Psoas muscle (tissue), 8 donors: Measurements from ENCODE around the gene PTPRO. TPM values are rescaled to one million over a fixed set of nuclear protein-coding genes. Genes with fewer than 3 reads are reported as not detected.

Experiments
- ATAC-seq, 4 donors: fragments of 200-7000 bp; cut with Tn5 transposase; one replicate each; pipeline ENCODE4 v1.9.1; 2020; ENCODE audit warnings: moderate library complexity in 3 of 4, mild to moderate bottlenecking in 2 of 4
- DNase-seq, 2 donors: peaks; one replicate each; pipeline ENCODE4 v3.0.0-alpha.2; 2020
- H3K27ac ChIP-seq: fragments of 200-600 bp; one replicate; pipeline ENCODE4 v1.8.0; 2022
- H3K27me3 ChIP-seq, 3 donors: fragments of 200-600 bp in 1 of 3; one replicate each; pipeline versions ENCODE4 v1.6.1 to v1.8.0; 2013 to 2022; ENCODE audit warnings: low read length in 2 of 3, mild to moderate bottlenecking in 2 of 3, moderate library complexity in 1 of 3; ENCODE audit not compliant: insufficient read depth in 3 of 3
- H3K36me3 ChIP-seq, 2 donors: fragments of 200-600 bp in 1 of 2; one replicate each; pipeline versions ENCODE4 v1.6.1 to v1.8.0; 2013 to 2022; ENCODE audit warnings: low read depth in 1 of 2, mild to moderate bottlenecking in 1 of 2, moderate library complexity in 1 of 2; ENCODE audit not compliant: insufficient read depth in 1 of 2
- H3K4me1 ChIP-seq: fragments of 200-600 bp; one replicate; pipeline ENCODE4 v1.8.0; 2022
- H3K4me3 ChIP-seq: fragments of 200-600 bp; one replicate; pipeline ENCODE4 v1.8.0; 2022; ENCODE audit warnings: mild to moderate bottlenecking
- H3K9me3 ChIP-seq: fragments of 200-600 bp; one replicate; pipeline ENCODE4 v1.8.0; 2022
- WGBS, 3 donors: extraction: QIAGEN DNeasy Blood & Tissue Kit; methylation state at CpG; one replicate each; pipeline versions ENCODE4 v1.1.6 to v1.1.7; 2013; 5-methylcytosine and 5-hydroxymethylcytosine counted together
- intact Hi-C, 2 donors: fragments of 100-400 bp; cut with DNase I; formaldehyde crosslinking; loops; one replicate each; pipeline versions ENCODE4 v1.11.0 to v1.14.2; 2022
- polyA plus RNA-seq, 3 donors: library from polyadenylated mRNA; stranded (reverse); fragments of 200-250 nt; gene quantifications; one replicate each; pipeline ENCODE4 v1.2.3, GENCODE V29; 2013
- total RNA-seq, 4 donors: library from RNA; stranded (reverse); fragmentation: NEBNext Ultra II Directional in 2 of 4; extraction: Animal tissue kit (Norgen Biotek cat#: 25700) in 2 of 4; gene quantifications; one replicate each; pipeline versions ENCODE4 v1.2.1 to v1.2.4, GENCODE V29; 2021 to 2023
- TF ChIP-seq, protein P1 (sequence below): fragments of 200-600 bp; IDR thresholded peaks from one replicate; pipeline ENCODE4 v1.8.0; 2022; ENCODE audit warnings: antibody characterized with exemption
- donor health status: healthy with polysubstance abuse.
- donor health status: DM: no; HTN: no; CAD: no; lungs with moderate emphysema.
- donor health status: Bipolar disorder and iron deficiency.
- donor health status: healthy.
- donor health status: DM: yes; HTN: yes; CAD: no.
- donor health status: DM: no; HTN: no; CAD: no.
- donor health status: DM: no; HTN: no; CAD: no.
- donor health status: DM: yes; HTN: yes; CAD: no.

Gene PTPRO
- total and polyA plus RNA-seq, 7 donors, result 0.21 to 2.3 (median 0.45) TPM

DNA sequence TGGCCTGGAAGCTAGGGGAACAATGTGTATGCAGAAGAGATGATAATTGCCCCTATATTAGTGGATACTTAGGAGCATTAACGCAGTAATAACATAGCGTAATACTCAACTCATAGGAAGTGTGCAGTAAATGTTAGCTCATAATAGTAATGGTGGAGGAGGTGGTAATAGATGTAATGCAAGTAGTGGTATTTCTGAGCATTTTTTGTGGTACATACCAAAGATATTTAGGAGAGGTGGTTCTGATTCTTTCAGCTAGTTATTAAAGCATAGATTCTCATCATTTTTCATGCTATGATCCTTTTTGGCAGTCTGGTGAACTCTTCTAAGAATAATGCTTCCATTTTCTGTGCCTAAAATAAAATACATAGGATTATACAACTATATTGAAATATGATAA lies 233.1 kb downstream of the PTPRO start:
- H3K27me3 ChIP-seq, result peaks cover 0 to 1% (median 0%) of the 10 kb centered on the region in 3 donors
- no peak overlapping the region for H3K4me3 ChIP-seq
- no peak for ATAC-seq
- no peaks in the 10 kb centered on the region for H3K9me3 ChIP-seq
- 92 to 96% (median 95%) methylated on average over 2 of the region's 2 CpGs for WGBS, 3 donors
- no peaks in the 10 kb centered on the region for H3K4me1 ChIP-seq
- no peak overlapping the region for H3K27ac ChIP-seq
- H3K36me3 ChIP-seq, result no peaks in the 10 kb centered on the region
- DNase-seq, result no peak
- TF ChIP-seq, protein P1, sequence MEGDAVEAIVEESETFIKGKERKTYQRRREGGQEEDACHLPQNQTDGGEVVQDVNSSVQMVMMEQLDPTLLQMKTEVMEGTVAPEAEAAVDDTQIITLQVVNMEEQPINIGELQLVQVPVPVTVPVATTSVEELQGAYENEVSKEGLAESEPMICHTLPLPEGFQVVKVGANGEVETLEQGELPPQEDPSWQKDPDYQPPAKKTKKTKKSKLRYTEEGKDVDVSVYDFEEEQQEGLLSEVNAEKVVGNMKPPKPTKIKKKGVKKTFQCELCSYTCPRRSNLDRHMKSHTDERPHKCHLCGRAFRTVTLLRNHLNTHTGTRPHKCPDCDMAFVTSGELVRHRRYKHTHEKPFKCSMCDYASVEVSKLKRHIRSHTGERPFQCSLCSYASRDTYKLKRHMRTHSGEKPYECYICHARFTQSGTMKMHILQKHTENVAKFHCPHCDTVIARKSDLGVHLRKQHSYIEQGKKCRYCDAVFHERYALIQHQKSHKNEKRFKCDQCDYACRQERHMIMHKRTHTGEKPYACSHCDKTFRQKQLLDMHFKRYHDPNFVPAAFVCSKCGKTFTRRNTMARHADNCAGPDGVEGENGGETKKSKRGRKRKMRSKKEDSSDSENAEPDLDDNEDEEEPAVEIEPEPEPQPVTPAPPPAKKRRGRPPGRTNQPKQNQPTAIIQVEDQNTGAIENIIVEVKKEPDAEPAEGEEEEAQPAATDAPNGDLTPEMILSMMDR, result no peak
- intact Hi-C loops, result no loop called here

DNA sequence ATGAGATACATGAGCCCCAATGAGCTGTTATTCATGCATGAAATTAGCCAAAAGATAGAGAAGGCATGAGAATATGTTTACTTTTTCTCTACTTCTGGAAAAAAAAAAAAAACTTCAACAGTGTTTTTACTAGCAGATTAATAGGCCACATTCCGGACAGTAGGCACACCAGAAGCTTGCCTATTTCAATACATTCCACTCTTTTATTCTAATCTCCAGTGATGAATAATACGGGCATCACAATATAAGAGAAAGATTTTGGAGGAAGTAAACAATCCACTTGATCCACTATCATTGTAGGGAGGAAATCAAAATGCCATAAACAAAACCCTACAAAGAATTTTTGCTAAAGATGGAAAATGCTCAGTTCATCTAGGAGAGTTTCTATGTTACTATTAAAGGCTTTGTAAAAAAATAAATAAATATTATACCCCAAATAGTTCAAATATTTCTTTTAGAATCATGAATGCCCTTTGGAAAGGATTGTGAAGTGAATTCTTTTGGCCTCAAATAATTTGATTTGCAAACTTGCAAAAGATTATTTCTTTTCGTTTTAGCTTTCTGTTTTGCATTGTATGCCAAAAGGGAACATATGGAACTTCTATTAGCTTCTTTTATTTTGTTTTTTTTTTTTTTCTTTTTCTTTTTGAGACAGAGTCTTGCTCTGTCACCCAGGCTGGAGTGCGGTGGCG lies 234.2 kb downstream of the PTPRO start:
- ATAC-seq (no peak), DNase-seq (no peak)
- intact Hi-C loops, result no loop called here
- H3K27me3 ChIP-seq, result no peaks in the 10 kb centered on the region
- 65 to 72% (median 71%) methylated on average over 5 of the region's 5 CpGs for WGBS, 3 donors
- no peak overlapping the region for H3K4me3 ChIP-seq
- no peaks in the 10 kb centered on the region for H3K36me3 ChIP-seq
- no peak overlapping the region for H3K27ac ChIP-seq
- no peaks in the 10 kb centered on the region for H3K4me1 ChIP-seq
- TF ChIP-seq, protein P1, result no peak
- H3K9me3 ChIP-seq, result no peaks in the 10 kb centered on the region

DNA sequence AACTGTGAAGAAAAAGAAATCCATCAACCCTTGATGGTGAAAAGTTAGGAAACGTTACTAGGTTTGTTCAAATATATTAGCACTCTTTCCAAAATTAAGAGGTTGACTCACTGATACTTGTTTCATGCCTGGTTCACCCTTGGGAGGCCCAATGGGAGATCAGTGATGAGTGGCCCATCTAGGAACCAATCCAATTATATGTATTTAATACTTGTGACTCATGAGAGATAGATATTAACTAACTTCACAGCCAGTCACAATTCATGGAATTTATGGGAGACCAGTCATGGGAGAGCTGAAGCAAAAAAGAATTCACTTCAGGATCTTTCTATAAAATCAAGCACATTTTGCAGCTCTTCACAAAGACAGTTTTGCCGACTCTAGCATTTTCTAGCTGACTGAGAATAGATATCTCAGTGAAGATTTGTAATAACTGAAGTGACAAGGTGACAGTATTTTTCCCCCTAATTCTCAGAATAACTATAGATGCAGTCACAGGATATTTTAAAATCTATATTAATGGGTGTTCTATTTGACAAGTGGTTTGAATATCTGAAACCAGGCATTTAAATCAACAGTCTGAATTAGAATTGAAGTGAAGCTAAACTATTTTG lies 236.7 kb downstream of the PTPRO start:
- WGBS, 3 donors, result 69 to 79% (median 70%) methylated on average over 2 of the region's 2 CpGs
- peak in 1 of 4 donors; percentile 49 for ATAC-seq
- H3K27me3 ChIP-seq, result no peaks in the 10 kb centered on the region
- TF ChIP-seq, protein P1, result no peak
- H3K27ac ChIP-seq, result no peak overlapping the region
- no peaks in the 10 kb centered on the region for H3K4me1 ChIP-seq
- no peak overlapping the region for H3K4me3 ChIP-seq
- H3K9me3 ChIP-seq, result no peaks in the 10 kb centered on the region
- no peak for DNase-seq
- H3K36me3 ChIP-seq, result no peaks in the 10 kb centered on the region
- intact Hi-C loops, result no loop called here

DNA sequence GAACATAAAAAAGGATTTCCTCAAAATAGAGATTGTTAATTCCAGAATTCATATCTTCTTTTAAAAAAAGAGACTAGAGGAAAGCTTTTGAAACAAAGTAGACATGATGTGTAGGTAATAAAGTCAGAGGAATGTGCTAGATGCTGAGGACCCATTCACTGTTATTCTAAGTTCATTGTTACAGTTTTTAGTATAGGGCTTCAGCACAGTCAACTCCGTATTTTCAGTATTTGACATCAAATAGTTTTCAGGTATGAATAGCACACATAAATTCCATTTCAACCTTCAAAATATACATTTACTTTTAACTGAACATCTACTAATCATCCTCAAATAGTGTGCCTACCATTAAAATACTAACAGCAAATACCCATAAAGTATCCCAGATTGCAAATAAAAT lies 239.1 kb downstream of the PTPRO start:
- intact Hi-C loops, result no loop called here
- Histone ChIP-seq H3K9me3 (no peaks in the 10 kb centered on the region), H3K4me3 (no peak overlapping the region), H3K36me3 (no peaks in the 10 kb centered on the region), H3K4me1 (no peaks in the 10 kb centered on the region), H3K27me3 (no peaks in the 10 kb centered on the region), H3K27ac (no peak overlapping the region)
- ATAC-seq, result no peak
- WGBS, 3 donors, result 93 to 96% (median 94%) methylated on average over 1 of the region's 1 CpG
- DNase-seq, result no peak
- TF ChIP-seq, protein P1, result no peak
